OCI-LY3 (cell line): ENCODE data around the gene MUC5B.

ENCODE experiments used
- CTCF ChIP-seq: fragments of 200-600, 300-600 bp; sonication (generic); IDR thresholded peaks from 2 replicates; pipeline ENCODE4 v1.5.1; 2014; ENCODE audit warnings: antibody characterized with exemption, low read length, low read depth
- EZH2phosphoT487 ChIP-seq: fragments of 200-600 bp; shearing (Covaris generic); IDR thresholded peaks from 2 replicates; pipeline ENCODE4 v1.6.1; 2018; ENCODE audit warnings: antibody characterized with exemption, mixed run types, low read depth

GRCh38 chr11:1262172-1263006 lies 39.5 kb downstream of the MUC5B start:
- TF ChIP-seq EZH2phosphoT487 (no peak), CTCF (no peak)
